ENCODE data around the gene MRPL46. TPM values are rescaled to one million over a fixed set of nuclear protein-coding genes. Genes with fewer than 3 reads are reported as not detected.

Gene MRPL46
- total RNA-seq, 1 experiment from 2014 or later = 30.5 TPM

DNA sequence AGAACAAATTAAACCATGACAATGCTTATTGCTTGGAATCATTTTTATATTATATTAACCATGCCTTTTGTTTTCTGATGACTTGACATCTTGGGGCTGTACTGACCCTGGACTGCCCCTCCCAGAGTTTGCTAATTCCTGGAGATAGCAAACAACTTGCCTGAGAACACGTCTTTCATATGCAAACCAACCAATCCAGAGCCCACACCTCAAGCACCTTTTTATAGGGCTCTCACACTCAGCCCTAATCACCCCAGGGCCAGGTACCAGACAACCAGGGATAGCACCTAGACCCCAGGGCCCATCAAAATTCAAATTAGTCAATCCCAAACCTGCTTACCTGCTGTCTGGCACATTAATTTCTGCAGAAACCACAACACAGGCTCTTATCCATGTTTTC lies 37.3 kb upstream of the MRPL46 start:
- no peak overlapping the region for H3K9ac ChIP-seq (ENCODE audit: low read length)
- H2AFZ ChIP-seq (ENCODE audit: low read depth, low read length, poor library complexity, severe bottlenecking) = no peak overlapping the region
- ChIA-PET RAD21 (ENCODE audit: low non-redundant PET in 1 of 2, low total read pairs in 2 of 2, uncharacterized antibody in 2 of 2, unreplicated experiment in 2 of 2) (no interaction called here), POLR2A (no interaction called here), CTCF (no interaction called here)
- no peak overlapping the region for H3K27ac ChIP-seq (ENCODE audit: low read depth, low read length)
- DNase-seq (ENCODE audit: low read depth, low spot score) (no peak), ATAC-seq (no peak)
- no peaks in the 10 kb centered on the region for H3K9me3 ChIP-seq (ENCODE audit: control insufficient read depth in 1 of 2, insufficient read depth in 1 of 2, low read depth in 1 of 2, low read length in 2 of 2)
- H4K20me1 ChIP-seq (ENCODE audit: insufficient read depth) = no peaks in the 10 kb centered on the region
- no peak overlapping the region for H3K4me3 ChIP-seq (replicated peaks in 1 of 2; ENCODE audit: low read depth in 1 of 2, low read length in 2 of 2)
- H3K79me2 ChIP-seq (ENCODE audit: insufficient read depth, low read length) = no peaks in the 10 kb centered on the region
- no peaks in the 10 kb centered on the region for H3K36me3 ChIP-seq (ENCODE audit: control insufficient read depth in 1 of 2, insufficient read depth in 2 of 2, low read length in 2 of 2)
- H3K9me2 ChIP-seq (ENCODE audit: insufficient read depth) = no peaks in the 10 kb centered on the region
- H3K4me1 ChIP-seq (ENCODE audit: control insufficient read depth in 1 of 2, insufficient read depth in 2 of 2, low read length in 2 of 2) = no peaks in the 10 kb centered on the region
- H3K4me2 ChIP-seq (ENCODE audit: low read length) = no peak overlapping the region
- BruUV-seq (replicated peaks) = no TSS peak
- intact Hi-C loops (cut with micrococcal nuclease) = no loop called here
- H3K27me3 ChIP-seq (ENCODE audit: insufficient read depth, low read length) = no peaks in the 10 kb centered on the region
- TF ChIP-seq ZNF274 (IDR thresholded peaks at IDR 0.05; ENCODE audit: low read depth, low read length) (no peak), ELF1 (IDR thresholded peaks at IDR 0.05; ENCODE audit: borderline replicate concordance, low read depth) (no peak), RAD21 (IDR thresholded peaks at IDR 0.05; ENCODE audit: low read depth) (no peak), EGR1 (IDR thresholded peaks at IDR 0.05; ENCODE audit: low read depth) (no peak), EZH2 (IDR thresholded peaks at IDR 0.05) (no peak), YY1 (IDR thresholded peaks at IDR 0.05; ENCODE audit: extremely low read depth, insufficient replicate concordance, low read depth, low read length) (no peak), SIN3A (IDR thresholded peaks at IDR 0.05; ENCODE audit: low read depth) (no peak), POLR2AphosphoS5 (IDR thresholded peaks at IDR 0.05; ENCODE audit: low read depth, low read length) (no peak), POLR2A (IDR thresholded peaks at IDR 0.05; ENCODE audit: borderline replicate concordance, extremely low read depth, insufficient read depth, insufficient read length) (no peak), CBX3 (IDR thresholded peaks at IDR 0.05; ENCODE audit: low read depth) (no peak), FOSL1 (IDR thresholded peaks at IDR 0.05; ENCODE audit: low read depth) (no peak)
- TF ChIP-seq, protein P1, sequence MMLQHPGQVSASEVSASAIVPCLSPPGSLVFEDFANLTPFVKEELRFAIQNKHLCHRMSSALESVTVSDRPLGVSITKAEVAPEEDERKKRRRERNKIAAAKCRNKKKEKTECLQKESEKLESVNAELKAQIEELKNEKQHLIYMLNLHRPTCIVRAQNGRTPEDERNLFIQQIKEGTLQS (IDR thresholded peaks at IDR 0.05) = no peak
- TF ChIP-seq, protein P2, sequence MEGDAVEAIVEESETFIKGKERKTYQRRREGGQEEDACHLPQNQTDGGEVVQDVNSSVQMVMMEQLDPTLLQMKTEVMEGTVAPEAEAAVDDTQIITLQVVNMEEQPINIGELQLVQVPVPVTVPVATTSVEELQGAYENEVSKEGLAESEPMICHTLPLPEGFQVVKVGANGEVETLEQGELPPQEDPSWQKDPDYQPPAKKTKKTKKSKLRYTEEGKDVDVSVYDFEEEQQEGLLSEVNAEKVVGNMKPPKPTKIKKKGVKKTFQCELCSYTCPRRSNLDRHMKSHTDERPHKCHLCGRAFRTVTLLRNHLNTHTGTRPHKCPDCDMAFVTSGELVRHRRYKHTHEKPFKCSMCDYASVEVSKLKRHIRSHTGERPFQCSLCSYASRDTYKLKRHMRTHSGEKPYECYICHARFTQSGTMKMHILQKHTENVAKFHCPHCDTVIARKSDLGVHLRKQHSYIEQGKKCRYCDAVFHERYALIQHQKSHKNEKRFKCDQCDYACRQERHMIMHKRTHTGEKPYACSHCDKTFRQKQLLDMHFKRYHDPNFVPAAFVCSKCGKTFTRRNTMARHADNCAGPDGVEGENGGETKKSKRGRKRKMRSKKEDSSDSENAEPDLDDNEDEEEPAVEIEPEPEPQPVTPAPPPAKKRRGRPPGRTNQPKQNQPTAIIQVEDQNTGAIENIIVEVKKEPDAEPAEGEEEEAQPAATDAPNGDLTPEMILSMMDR (IDR thresholded peaks at IDR 0.05 in 2 of 3, conservative IDR thresholded peaks at IDR 0.05 in 1 of 3; ENCODE audit: borderline replicate concordance in 1 of 3, insufficient read depth in 1 of 3, low read depth in 2 of 3, low read length in 2 of 3) = no peak
- TF ChIP-seq, protein P3, sequence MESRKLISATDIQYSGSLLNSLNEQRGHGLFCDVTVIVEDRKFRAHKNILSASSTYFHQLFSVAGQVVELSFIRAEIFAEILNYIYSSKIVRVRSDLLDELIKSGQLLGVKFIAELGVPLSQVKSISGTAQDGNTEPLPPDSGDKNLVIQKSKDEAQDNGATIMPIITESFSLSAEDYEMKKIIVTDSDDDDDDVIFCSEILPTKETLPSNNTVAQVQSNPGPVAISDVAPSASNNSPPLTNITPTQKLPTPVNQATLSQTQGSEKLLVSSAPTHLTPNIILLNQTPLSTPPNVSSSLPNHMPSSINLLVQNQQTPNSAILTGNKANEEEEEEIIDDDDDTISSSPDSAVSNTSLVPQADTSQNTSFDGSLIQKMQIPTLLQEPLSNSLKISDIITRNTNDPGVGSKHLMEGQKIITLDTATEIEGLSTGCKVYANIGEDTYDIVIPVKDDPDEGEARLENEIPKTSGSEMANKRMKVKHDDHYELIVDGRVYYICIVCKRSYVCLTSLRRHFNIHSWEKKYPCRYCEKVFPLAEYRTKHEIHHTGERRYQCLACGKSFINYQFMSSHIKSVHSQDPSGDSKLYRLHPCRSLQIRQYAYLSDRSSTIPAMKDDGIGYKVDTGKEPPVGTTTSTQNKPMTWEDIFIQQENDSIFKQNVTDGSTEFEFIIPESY (IDR thresholded peaks at IDR 0.05; ENCODE audit: extremely low read depth, insufficient replicate concordance, low read length) = no peak

All from HCT116 (cell line).